Kidney (tissue), 14 donors: Measurements from ENCODE around the gene FUS. TPM values are rescaled to one million over a fixed set of nuclear protein-coding genes. Genes with fewer than 3 reads are reported as not detected.

Experiments
- DNase-seq, 5 donors: peaks; one replicate each; pipeline ENCODE4 v3.0.0-alpha.2; 2013 to 2020
- FAIRE-seq: peaks from 2 replicates; lab custom pipeline; 2012; peaks lifted over from hg19 to GRCh38; lab: Jason Lieb, UNC
- H3K27ac ChIP-seq, 2 donors: one replicate each; pipeline ENCODE4 v1.7.0; 2013; ENCODE audit warnings: low read depth in 2 of 2, low read length in 2 of 2, inconsistent platforms in 1 of 2
- H3K27me3 ChIP-seq: one replicate; pipeline ENCODE4 v1.7.1; 2013; ENCODE audit warnings: low read length, inconsistent platforms; ENCODE audit not compliant: control insufficient read depth, insufficient read depth
- H3K36me3 ChIP-seq, 3 donors: one replicate each; pipeline versions ENCODE4 v1.7.0 to v1.7.1; 2013; ENCODE audit warnings: low read length in 3 of 3, control low read depth in 1 of 3, inconsistent platforms in 1 of 3; ENCODE audit not compliant: insufficient read depth in 3 of 3, control insufficient read depth in 2 of 3
- H3K4me1 ChIP-seq, 3 donors: one replicate each; pipeline versions ENCODE4 v1.7.0 to v1.7.1; 2013; ENCODE audit warnings: low read length in 3 of 3, inconsistent platforms in 1 of 3, low read depth in 1 of 3; ENCODE audit not compliant: control insufficient read depth in 2 of 3, insufficient read depth in 2 of 3
- H3K4me3 ChIP-seq, 3 donors: one replicate each; pipeline versions ENCODE4 v1.7.0 to v1.8.1; 2013; ENCODE audit warnings: low read length in 3 of 3, control low read depth in 1 of 3, inconsistent platforms in 1 of 3
- H3K9ac ChIP-seq, 3 donors: one replicate each; pipeline versions ENCODE4 v1.7.0 to v1.7.1; 2013; ENCODE audit warnings: low read length in 3 of 3, control low read depth in 1 of 3, inconsistent platforms in 1 of 3
- H3K9me3 ChIP-seq, 3 donors: one replicate each; pipeline versions ENCODE4 v1.7.0 to v1.7.1; 2013; ENCODE audit warnings: low read length in 3 of 3, control low read depth in 1 of 3, inconsistent platforms in 1 of 3; ENCODE audit not compliant: control insufficient read depth in 2 of 3, insufficient read depth in 1 of 3
- CTCF ChIP-seq: IDR thresholded peaks from 3 replicates; pipeline ENCODE4 v1.5.1; 2012; ENCODE audit warnings: mild to moderate bottlenecking, moderate library complexity, borderline replicate concordance; ENCODE audit not compliant: insufficient read depth; ENCODE audit errors: extremely low read depth
- intact Hi-C: fragments of 100-400 bp; cut with DNase I; formaldehyde crosslinking; loops from one replicate; pipeline ENCODE4 v1.11.1; 2022
- polyA plus RNA-seq: library from polyadenylated mRNA; stranded (reverse); fragments of 350-450 nt; fragmentation: Illumina TruSeq; extraction: RNeasy Lipid Tissue Mini Kit (QIAGEN cat#74804); gene quantifications from one replicate; pipeline ENCODE4 v1.2.3, GENCODE V29; 2014; ENCODE audit warnings: low read depth, low replicate concordance; ENCODE audit not compliant: insufficient read depth
- total RNA-seq: library from RNA; stranded (reverse); fragmentation: NEBNext Ultra II Directional; extraction: Animal tissue kit (Norgen Biotek cat#: 25700); gene quantifications from one replicate; pipeline ENCODE4 v1.2.1, GENCODE V29; 2021
- donor health status: control.
- donor health status: control.
- donor health status: control.
- donor health status: control.
- donor health status: control.
- donor health status: DM: yes; HTN: yes; CAD: no.
- donor health status: Normal renal cell carcinoma (clear cell type).

FUS gene
- total and polyA plus RNA-seq, 2 donors from 2014 or later: 180 to 333 TPM

- intact Hi-C loops: no loop called here
- no peak overlapping the region for H3K4me3 ChIP-seq
- no peaks in the 10 kb centered on the region for H3K9me3 ChIP-seq
- TF ChIP-seq CTCF: no peak
- DNase-seq (no peak), FAIRE-seq (no peak)
- H3K4me1 ChIP-seq: no peaks in the 10 kb centered on the region
- H3K9ac ChIP-seq: no peak overlapping the region
- no peaks in the 10 kb centered on the region for H3K27me3 ChIP-seq
- no peak overlapping the region for H3K27ac ChIP-seq
- H3K36me3 ChIP-seq: peaks cover 39 to 86% (median 72%) of the 10 kb centered on the region in 3 donors
These were observed 8.8 kb downstream of the FUS start for GRCh38 chr16:31188450-31189411.

DNA sequence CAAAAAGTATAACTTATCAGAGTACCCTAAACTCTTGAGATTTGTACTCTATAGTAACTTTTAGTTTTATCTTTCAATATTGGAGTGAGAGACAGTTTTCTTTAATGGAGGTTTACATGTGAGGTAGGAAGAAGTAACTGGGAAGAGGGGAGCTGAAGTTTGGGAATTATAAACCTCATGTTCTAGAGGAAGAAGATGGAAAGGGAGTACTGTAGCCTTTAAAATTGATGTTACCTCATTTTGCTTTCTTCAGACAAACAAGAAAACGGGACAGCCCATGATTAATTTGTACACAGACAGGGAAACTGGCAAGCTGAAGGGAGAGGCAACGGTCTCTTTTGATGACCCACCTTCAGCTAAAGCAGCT, 9.5 kb downstream of the FUS start:
- Histone ChIP-seq H3K36me3 (peaks cover 42 to 80% (median 72%) of the 10 kb centered on the region in 3 donors), H3K27me3 (no peaks in the 10 kb centered on the region), H3K4me3 (no peak overlapping the region), H3K9me3 (no peaks in the 10 kb centered on the region), H3K27ac (no peak overlapping the region), H3K4me1 (no peaks in the 10 kb centered on the region), H3K9ac (no peak overlapping the region)
- no peak for FAIRE-seq
- no peak for TF ChIP-seq CTCF
- DNase-seq: no peak
- intact Hi-C loops: no loop called here

- Histone ChIP-seq H3K36me3 (peaks cover 44 to 79% (median 75%) of the 10 kb centered on the region in 3 donors), H3K9me3 (no peaks in the 10 kb centered on the region), H3K9ac (no peak overlapping the region), H3K4me3 (no peak overlapping the region), H3K27me3 (no peaks in the 10 kb centered on the region), H3K4me1 (no peaks in the 10 kb centered on the region), H3K27ac (no peak overlapping the region)
- FAIRE-seq: no peak
- DNase-seq: no peak
- intact Hi-C loops: no loop called here
- no peak for TF ChIP-seq CTCF
These were observed 10.1 kb downstream of the FUS start for GRCh38 chr16:31190061-31190460.
